GM12878 (cell line): Measurements from ENCODE around the gene KLHL18. TPM values are rescaled to one million over a fixed set of nuclear protein-coding genes. Genes with fewer than 3 reads are reported as not detected.

Source experiments
- BCL3 ChIP-seq: IDR thresholded peaks from 2 replicates; pipeline ENCODE4 v1.6.1; 2011; ENCODE audit warnings: borderline replicate concordance, low read depth, mild to moderate bottlenecking, moderate library complexity, low read length; ENCODE audit not compliant: insufficient read depth, poor library complexity, severe bottlenecking
- BMI1 ChIP-seq: fragments of 450-650 bp; IDR thresholded peaks from 2 replicates; pipeline ENCODE4 v1.6.1; 2016; ENCODE audit warnings: mild to moderate bottlenecking, moderate library complexity, borderline replicate concordance
- CBFB ChIP-seq: IDR thresholded peaks from 2 replicates; pipeline ENCODE4 v1.6.1; 2016; ENCODE audit warnings: antibody characterized with exemption, low read depth
- CHD1 ChIP-seq: IDR thresholded peaks from 2 replicates; pipeline ENCODE4 v1.6.1; 2012; ENCODE audit warnings: low read depth, low read length, improper control_type of control experiment
- CHD4 ChIP-seq: fragments of 200-600 bp; sonication (generic); IDR thresholded peaks from 2 replicates; pipeline ENCODE4 v1.6.1; 2016; ENCODE audit warnings: mild to moderate bottlenecking
- ESRRA ChIP-seq: IDR thresholded peaks from 2 replicates; pipeline ENCODE4 v1.6.1; 2012; ENCODE audit warnings: mild to moderate bottlenecking, low read length, improper control_type of control experiment
- EZH2 ChIP-seq: IDR thresholded peaks from 2 replicates; pipeline ENCODE4 v1.6.1; 2012; ENCODE audit warnings: low read depth, mild to moderate bottlenecking, control low read depth, inconsistent platforms, low read length, borderline replicate concordance; ENCODE audit not compliant: control insufficient read depth
- HDAC2 ChIP-seq: fragments of 200-600 bp; sonication (generic); IDR thresholded peaks from 2 replicates; pipeline ENCODE4 v1.6.1; 2017
- JUND ChIP-seq: IDR thresholded peaks from 2 replicates; pipeline ENCODE4 v1.6.1; 2012; ENCODE audit warnings: low read depth, mild to moderate bottlenecking, low read length, improper control_type of control experiment, moderate library complexity
- KAT2A ChIP-seq: conservative IDR thresholded peaks from 2 replicates; pipeline ENCODE4 v1.6.1; 2011; ENCODE audit warnings: low read depth, low read length; ENCODE audit not compliant: control insufficient read depth
- KDM1A ChIP-seq: fragments of 200-600 bp; sonication (generic); IDR thresholded peaks from 2 replicates; pipeline ENCODE4 v1.6.1; 2016; ENCODE audit warnings: borderline replicate concordance
- KLF5 ChIP-seq: fragments of 450-650 bp; IDR thresholded peaks from 2 replicates; pipeline ENCODE4 v1.6.1; 2014; ENCODE audit warnings: mild to moderate bottlenecking; ENCODE audit not compliant: partially characterized antibody
- MEF2B ChIP-seq: fragments of 450-650 bp; IDR thresholded peaks from 2 replicates; pipeline ENCODE4 v1.6.1; 2018; ENCODE audit warnings: mild to moderate bottlenecking, moderate library complexity; ENCODE audit not compliant: partially characterized antibody, poor library complexity, severe bottlenecking
- MYC ChIP-seq: IDR thresholded peaks from 2 replicates; pipeline ENCODE4 v1.6.1; 2011; ENCODE audit warnings: mild to moderate bottlenecking, low read length, moderate library complexity, inconsistent platforms; ENCODE audit not compliant: insufficient read depth, insufficient replicate concordance, insufficient read length, severe bottlenecking
- NFXL1 ChIP-seq: fragments of 450-650 bp; IDR thresholded peaks from 2 replicates; pipeline ENCODE4 v1.6.1; 2017; ENCODE audit warnings: antibody characterized with exemption, mild to moderate bottlenecking, borderline replicate concordance
- PAX5 ChIP-seq: IDR thresholded peaks from 2 replicates; pipeline ENCODE4 v1.6.1; 2011; ENCODE audit warnings: low read depth, low read length, borderline replicate concordance
- POU2F2 ChIP-seq: IDR thresholded peaks from 3 replicates; pipeline ENCODE4 v1.6.1; 2011; ENCODE audit warnings: low read depth, mild to moderate bottlenecking, low read length, borderline replicate concordance
- RB1 ChIP-seq: fragments of 450-650 bp; formaldehyde crosslinking; IDR thresholded peaks from 2 replicates; pipeline ENCODE4 v1.6.1; 2017; ENCODE audit warnings: mild to moderate bottlenecking, borderline replicate concordance
- SIN3A ChIP-seq: IDR thresholded peaks from 2 replicates; pipeline ENCODE4 v1.6.1; 2012; ENCODE audit warnings: low read depth, low read length, improper control_type of control experiment
- SMAD1 ChIP-seq: fragments of 450-650 bp; IDR thresholded peaks from 2 replicates; pipeline ENCODE4 v1.6.1; 2018; ENCODE audit warnings: mild to moderate bottlenecking, low read depth; ENCODE audit not compliant: partially characterized antibody
- SMAD5 ChIP-seq: IDR thresholded peaks from 2 replicates; pipeline ENCODE4 v1.6.1; 2016; ENCODE audit warnings: antibody characterized with exemption, low read depth
- SRF ChIP-seq, 2 experiments: IDR thresholded peaks; 2 replicates each; pipeline ENCODE4 v1.6.1; 2011; ENCODE audit warnings: low read depth in 2 of 2, low read length in 2 of 2, mild to moderate bottlenecking in 1 of 2, moderate library complexity in 1 of 2
- TAF1 ChIP-seq: IDR thresholded peaks from 2 replicates; pipeline ENCODE4 v1.6.1; 2011; ENCODE audit warnings: mild to moderate bottlenecking, low read depth, low read length, borderline replicate concordance
- TBL1XR1 ChIP-seq: IDR thresholded peaks from 2 replicates; pipeline ENCODE4 v1.6.1; 2012; ENCODE audit warnings: low read depth, low read length, improper control_type of control experiment
- ZBED1 ChIP-seq: IDR thresholded peaks from 2 replicates; pipeline ENCODE4 v1.6.1; 2016; ENCODE audit warnings: borderline replicate concordance
- ZNF24 ChIP-seq: fragments of 450-650 bp; IDR thresholded peaks from 2 replicates; pipeline ENCODE4 v1.6.1; 2017; ENCODE audit warnings: antibody characterized with exemption, mild to moderate bottlenecking
- ZNF384 ChIP-seq: IDR thresholded peaks from 2 replicates; pipeline ENCODE4 v1.6.1; 2012; ENCODE audit warnings: low read depth, mild to moderate bottlenecking, low read length, improper control_type of control experiment, borderline replicate concordance
- polyA plus RNA-seq, 11 experiments: library from polyadenylated mRNA; depleted of rRNA in 4 of 11; unstranded in 6 of 11; stranded (reverse) in 5 of 11; fragments of >200 nt; fragmentation: Nextera tagmentation in 4 of 11; fragmentation: Illumina TruSeq in 1 of 11; extraction: Ambion mirVana in 4 of 11; extraction: Trizol in 1 of 11; gene quantifications; 1 replicate in 1 of 11; 2 replicates in 10 of 11; pipeline versions ENCODE4 v1.2.1 to v1.2.3, GENCODE V29; 2011 to 2016; ENCODE audit warnings: inconsistent platforms in 2 of 11, missing spikeins in 2 of 11, low read depth in 1 of 11
- total RNA-seq, 4 experiments: library from RNA; depleted of rRNA in 3 of 4; stranded (reverse); fragments of >200 nt in 3 of 4; fragmentation: Illumina TruSeq in 1 of 4; extraction: Trizol in 1 of 4; gene quantifications; 2 replicates each; pipeline versions ENCODE4 v1.2.1 to v1.2.3, GENCODE V29; 2013 to 2021
- TF ChIP-seq, protein P1 (sequence below): IDR thresholded peaks from 2 replicates; pipeline ENCODE4 v1.6.1; 2012; ENCODE audit warnings: low read depth, low read length, improper control_type of control experiment
- TF ChIP-seq, protein P2 (sequence below): fragments of 450-650 bp; IDR thresholded peaks from 2 replicates; pipeline ENCODE4 v1.6.1; 2017; ENCODE audit warnings: low read depth, mild to moderate bottlenecking, moderate library complexity

KLHL18 gene
- total and polyA plus RNA-seq, 10 of the 15 experiments (the other 5 are each of a cell fraction or from before 2014, with no cell fraction given): 24.0 to 69.8 (median 51.7) TPM

DNA sequence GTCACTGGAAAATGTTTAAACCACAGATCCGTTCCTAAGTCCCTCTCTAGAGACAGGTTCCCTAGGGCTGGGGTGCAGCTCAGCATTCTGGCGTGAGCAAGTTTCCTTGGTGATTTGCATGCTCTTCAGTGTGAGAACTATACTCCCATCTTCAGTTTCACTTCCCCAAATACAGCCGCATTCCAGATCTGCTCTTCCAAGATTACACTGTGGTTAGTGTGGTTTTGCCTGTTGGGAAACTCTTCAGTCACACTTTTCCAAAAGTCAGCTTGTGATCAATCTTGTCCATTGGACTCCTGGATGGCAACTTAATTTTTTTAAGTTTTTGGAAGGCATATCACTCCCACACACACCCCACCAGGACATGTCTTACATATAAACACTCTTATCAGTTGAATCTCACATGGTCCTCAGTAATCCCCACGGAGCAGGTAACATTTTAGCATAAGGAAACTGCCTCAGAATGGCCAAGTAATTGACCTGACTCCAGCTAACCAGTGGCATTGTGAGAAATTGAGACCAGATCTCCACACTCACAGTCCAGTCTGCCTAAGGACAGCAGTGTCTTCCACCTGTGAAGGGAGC lies 64.6 kb downstream of the KLHL18 start (continued):
- TF ChIP-seq SMAD1: peak; percentile 90
- TF ChIP-seq SIN3A: no peak
- TF ChIP-seq ZBED1: 0 out of 2 replicates have a peak, but pooled peaks have one; percentile 46
- no peak; the same call in 1 of the 2 replicates for TF ChIP-seq TBL1XR1
- TF ChIP-seq SMAD5: no peak
- peak; percentile 42; the same call in 1 of the 2 replicates for TF ChIP-seq ZNF24
- TF ChIP-seq BCL3: peak; percentile 85
- TF ChIP-seq ESRRA: no peak
- TF ChIP-seq SRF (IDR thresholded peaks at IDR 0.05; ENCODE audit: low read depth in 2 of 2, low read length in 2 of 2): no peak
- TF ChIP-seq HDAC2: no peak
- TF ChIP-seq JUND: no peak
- TF ChIP-seq KAT2A: no peak
- peak; percentile 96 for TF ChIP-seq CBFB
- TF ChIP-seq POU2F2: peak; percentile 92; the same call in 2 of the 3 replicates
- peak; percentile 96; the same call in 1 of the 2 replicates for TF ChIP-seq RB1
- peak; percentile 68; the same call in 1 of the 2 replicates for TF ChIP-seq BMI1
- TF ChIP-seq KLF5: peak; percentile 31
- no peak for TF ChIP-seq CHD1
- no peak for TF ChIP-seq NFXL1
- TF ChIP-seq PAX5: peak; percentile 41; the same call in 1 of the 2 replicates
- TF ChIP-seq MYC: no peak
- TF ChIP-seq TAF1: no peak
- no peak for TF ChIP-seq KDM1A
- no peak for TF ChIP-seq ZNF384
- TF ChIP-seq CHD4: no peak
- TF ChIP-seq MEF2B: peak; percentile 100
- TF ChIP-seq, protein P1, sequence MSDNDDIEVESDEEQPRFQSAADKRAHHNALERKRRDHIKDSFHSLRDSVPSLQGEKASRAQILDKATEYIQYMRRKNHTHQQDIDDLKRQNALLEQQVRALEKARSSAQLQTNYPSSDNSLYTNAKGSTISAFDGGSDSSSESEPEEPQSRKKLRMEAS: no peak
- no peak for TF ChIP-seq EZH2
- TF ChIP-seq, protein P2, sequence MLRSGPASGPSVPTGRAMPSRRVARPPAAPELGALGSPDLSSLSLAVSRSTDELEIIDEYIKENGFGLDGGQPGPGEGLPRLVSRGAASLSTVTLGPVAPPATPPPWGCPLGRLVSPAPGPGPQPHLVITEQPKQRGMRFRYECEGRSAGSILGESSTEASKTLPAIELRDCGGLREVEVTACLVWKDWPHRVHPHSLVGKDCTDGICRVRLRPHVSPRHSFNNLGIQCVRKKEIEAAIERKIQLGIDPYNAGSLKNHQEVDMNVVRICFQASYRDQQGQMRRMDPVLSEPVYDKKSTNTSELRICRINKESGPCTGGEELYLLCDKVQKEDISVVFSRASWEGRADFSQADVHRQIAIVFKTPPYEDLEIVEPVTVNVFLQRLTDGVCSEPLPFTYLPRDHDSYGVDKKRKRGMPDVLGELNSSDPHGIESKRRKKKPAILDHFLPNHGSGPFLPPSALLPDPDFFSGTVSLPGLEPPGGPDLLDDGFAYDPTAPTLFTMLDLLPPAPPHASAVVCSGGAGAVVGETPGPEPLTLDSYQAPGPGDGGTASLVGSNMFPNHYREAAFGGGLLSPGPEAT: peak; percentile 100
